ENCODE results near the gene AP4M1.
"Not testable (repeated sequence)": the region's sequence is repeated elsewhere in the genome, so short reads cannot be mapped to it uniquely, and the experiment has no call there.

AP4M1 gene

DNA sequence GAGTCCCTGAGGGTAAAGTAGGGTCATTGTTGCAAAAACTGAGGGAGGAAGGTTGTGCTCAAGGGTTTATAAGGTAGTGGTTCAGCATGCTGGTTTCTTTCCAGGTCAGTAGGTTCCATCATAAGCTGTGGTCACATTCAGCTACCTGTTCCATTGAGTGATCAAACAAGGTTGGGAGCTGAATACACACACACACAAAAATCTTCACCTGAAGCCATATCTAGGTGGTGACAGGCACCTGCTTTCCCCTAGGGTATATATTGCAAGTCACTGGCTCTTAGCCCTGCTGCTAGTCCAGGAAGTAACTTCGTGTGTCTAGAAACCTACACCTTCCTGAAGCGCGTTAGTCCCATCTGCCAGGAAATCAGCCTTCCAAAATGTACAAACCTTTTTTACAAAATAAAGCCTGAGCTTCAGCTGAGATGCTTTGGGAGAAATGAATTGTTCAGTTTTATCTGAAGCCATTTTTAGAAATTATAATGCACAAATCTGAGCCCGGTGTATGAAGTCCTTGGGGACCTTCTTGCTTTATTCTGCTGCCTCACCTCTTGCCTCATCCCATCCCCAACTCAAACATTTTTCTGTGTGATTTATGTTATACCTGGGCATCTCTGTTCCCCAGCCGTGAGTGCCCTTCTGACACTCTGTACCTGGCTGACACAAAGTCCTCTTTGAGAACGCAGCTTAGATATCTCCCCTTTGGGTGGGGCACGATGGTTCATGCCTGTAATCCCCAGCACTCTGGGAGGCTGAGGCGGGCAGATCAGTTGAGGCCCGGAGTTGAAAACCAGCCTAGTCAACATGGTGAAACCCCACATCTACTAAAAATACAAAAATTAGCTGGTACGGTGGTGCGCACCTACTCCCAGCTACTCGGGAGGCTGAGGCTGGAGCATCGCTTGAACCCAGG lies 36.7 kb downstream of the AP4M1 start:
- DNase-seq, result no peak

GRCh38 chr7:100141555-100141949 lies 40.1 kb downstream of the AP4M1 start:
- DNase-seq, result no peak

DNA sequence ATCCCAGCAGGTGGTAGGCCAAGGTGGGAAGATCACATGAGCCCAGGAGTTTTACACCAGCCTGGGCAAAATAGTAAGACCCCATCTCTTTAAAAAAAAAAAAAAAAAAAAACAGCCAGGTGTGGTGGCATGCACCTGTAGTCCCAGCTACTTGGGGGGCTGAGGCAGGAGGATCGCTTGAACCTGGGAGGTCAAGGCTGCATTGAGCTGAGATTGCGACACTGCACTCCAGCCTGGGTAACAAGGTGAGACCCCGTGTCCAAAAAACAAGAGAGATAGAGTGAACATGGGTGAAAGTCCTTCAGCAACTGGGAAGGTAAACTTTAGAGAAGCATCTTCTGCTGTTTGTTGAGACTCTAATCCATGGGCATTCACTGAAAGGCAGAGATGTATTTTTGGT lies 41.0 kb downstream of the AP4M1 start:
- no peak for DNase-seq

DNA sequence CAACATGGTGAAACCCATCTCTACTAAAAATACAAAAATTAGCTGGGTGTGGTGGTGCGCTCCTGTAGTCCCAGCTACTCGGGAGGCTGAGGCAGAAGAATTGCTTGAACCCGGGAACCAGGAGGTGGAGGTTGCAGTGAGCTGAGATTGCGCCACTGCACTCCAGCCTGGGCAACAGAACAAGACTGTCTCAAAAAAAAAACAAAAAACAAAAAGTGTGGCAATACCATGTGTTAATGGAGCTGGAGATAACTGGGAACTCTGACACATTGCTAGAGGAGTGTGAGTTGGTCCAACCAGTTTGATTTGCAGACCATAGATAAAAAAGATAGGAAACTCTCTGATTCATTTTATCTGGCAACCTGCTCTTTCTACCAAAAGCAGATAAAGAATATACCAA lies 44.9 kb downstream of the AP4M1 start:
- not testable (repeated sequence) for DNase-seq

- DNase-seq, result no peak
These were observed 45.8 kb downstream of the AP4M1 start for GRCh38 chr7:100147278-100147677.

- DNase-seq, result no peak
These were observed 46.7 kb downstream of the AP4M1 start for GRCh38 chr7:100148225-100148558.

DNA sequence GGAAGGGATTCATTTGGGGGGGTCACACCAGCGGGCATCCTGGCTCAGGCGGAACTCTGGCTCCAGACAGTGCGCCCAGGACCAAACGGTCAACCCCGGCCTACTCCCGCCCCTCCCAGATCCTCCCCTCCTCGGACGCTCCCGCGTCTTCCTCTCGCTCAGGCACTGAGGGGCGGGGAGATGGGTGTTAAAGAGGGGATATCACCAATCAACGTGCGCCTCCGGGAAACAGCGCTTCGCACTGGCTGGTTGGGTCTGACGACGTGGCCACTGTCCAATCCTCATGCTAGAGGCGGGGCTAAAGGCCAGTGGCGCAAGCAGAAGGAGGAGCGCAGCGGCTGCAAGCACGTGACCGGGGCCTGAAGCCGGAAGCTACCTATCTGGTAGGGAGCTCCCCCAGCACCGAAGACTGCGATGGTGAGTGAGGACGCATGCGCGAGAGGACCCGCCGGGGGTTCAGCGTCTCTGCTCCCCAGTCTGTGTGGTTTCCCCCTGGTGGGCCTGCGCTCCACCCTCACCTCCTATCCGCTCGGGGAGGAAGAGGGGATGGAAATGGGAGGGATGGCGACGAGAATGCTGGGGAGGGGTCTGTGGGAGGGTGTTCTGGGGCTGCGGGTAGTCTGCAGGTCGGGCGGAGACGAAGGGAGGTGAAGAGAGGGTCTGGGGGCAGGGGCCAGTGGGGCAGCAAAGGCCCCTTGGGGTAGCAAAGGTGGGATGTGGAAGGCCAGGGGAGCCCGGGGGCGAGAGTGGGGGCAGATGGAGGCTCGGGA lies 47.3 kb downstream of the AP4M1 start, which contains the start of gene LAMTOR4:
TSS of gene LAMTOR4 (plus strand) at position 360 of the 770 bp plus-strand sequence. CDS start at position 415, 55 bp downstream.
- peak; percentile 96 for DNase-seq

- no peak for DNase-seq
These were observed 51.0 kb downstream of the AP4M1 start for GRCh38 chr7:100152404-100152803.

GRCh38 chr7:100152937-100153666 lies 51.7 kb downstream of the AP4M1 start:
- no peak for DNase-seq

DNA sequence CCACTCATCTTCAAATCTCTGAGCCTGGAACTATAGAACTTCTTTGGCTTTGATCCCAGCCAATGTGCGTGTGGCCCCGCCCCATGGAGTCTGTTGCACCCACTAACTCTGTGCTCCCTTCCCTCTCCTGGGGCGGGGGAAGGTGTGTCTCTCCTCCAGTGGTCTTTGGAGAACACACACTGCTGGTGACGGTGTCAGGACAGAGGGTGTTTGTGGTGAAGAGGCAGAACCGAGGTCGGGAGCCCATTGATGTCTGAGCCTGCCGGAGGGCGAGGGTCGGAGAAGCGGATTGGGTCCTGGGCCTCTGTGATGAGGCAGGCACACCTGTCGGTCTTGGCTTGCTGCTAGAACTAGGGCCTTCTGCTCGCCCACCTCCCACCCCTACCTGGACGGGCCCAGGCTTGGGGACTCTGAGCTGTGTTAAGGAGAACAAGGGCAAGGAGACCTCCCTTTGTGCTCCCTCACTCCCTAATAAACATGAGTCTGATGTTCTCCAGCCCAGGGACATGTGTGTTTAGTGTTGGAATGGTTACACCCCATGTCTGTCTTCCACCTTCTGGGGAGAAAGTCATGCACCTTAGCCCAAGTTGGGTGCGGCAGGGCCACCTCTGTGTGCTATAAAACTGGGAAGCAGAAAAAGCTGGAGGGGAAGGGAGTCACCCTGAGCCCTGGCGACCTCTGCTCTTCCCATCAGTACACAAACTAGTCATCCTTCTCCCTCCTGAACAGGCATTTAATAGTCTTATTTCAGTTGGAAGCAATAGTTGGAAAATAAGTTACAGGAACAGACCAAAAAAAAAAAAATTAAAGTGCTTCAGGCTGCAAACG lies 52.5 kb downstream of the AP4M1 start:
- DNase-seq, result no peak

DNA sequence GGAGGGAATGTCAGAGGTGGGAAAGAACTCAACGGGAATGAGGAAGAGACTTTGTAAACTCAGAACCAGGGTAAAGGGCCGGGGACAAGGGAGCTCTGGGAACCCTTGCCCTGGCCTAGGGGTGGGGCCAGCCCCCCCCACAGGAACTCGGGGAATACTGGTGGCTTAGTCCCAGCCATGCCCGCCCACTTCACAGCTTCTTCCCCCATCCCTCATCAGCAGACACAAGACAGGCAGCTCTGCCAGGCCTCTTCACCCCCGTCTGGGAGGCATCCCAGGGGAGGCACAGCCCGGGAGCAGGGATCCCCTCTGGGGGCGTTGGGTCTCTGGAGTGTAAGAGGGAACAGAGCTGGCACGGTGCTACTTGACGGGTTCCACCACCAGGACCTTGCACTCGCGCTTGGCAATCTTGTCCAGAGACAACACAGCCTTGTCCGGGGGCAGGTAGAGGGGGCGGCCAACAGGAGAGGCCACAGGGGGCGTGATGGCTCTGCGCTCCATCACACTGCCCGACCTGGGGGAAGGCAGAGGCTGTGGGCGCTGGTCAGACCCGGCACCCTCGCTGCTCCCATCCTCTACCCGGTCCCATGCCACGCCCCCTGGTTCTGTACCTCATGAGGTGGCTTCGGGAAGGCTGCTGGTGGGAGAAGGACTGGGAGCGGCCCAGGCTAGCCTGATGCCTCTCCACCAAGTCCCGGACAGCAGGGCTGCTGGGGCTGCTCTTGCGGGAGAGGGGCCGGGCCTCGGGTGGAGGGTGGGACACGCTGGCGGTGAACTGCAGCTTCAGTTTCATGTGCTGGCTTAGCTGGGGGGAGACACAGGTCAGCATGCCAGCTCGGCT lies 53.4 kb downstream of the AP4M1 start:
- no peak for DNase-seq

GRCh38 chr7:100155553-100156317 lies 54.3 kb downstream of the AP4M1 start:
- no peak for DNase-seq

GRCh38 chr7:100156331-100157068 lies 55.1 kb downstream of the AP4M1 start:
- no peak for DNase-seq

DNA sequence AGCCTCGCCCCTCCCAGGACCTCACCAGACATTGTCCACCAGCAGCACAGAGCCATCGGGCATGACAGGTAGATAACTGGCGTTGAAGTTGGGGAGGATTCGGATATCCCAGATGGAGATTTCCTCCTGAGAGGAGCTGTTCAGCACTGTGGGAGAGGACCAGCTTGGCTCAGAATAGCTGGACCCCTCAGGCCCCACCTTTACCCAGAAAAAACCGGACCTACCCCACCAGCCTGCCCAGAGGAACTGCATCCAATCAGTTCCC lies 55.6 kb downstream of the AP4M1 start:
- no peak for DNase-seq

GRCh38 chr7:100157334-100158228 lies 56.1 kb downstream of the AP4M1 start:
- DNase-seq, result no peak

Data from activated CD4-positive, alpha-beta T cell treated with anti-CD3 and anti-CD28 coated beads for 1 hour (primary cell).